ENCODE data around the gene ZBTB8OS. TPM values are rescaled to one million over a fixed set of nuclear protein-coding genes. Genes with fewer than 3 reads are reported as not detected.
A peak's percentile ranks its signal among the peaks of the same experiment; 100 is the strongest.
"Not testable (repeated sequence)": the region's sequence is repeated elsewhere in the genome, so short reads cannot be mapped to it uniquely, and the experiment has no call there.

ZBTB8OS gene
- total RNA-seq, 1 donor from 2014 or later = 39.9 TPM

- intact Hi-C loops (cut with DNase I) = no loop called here
- no peak for ATAC-seq
- no peak for DNase-seq (ENCODE audit: low spot score)
Measured at GRCh38 chr1:32652244-32652962, 2.1 kb upstream of the ZBTB8OS start.

GRCh38 chr1:32651461-32652073 lies 1.2 kb upstream of the ZBTB8OS start:
- intact Hi-C loops (cut with DNase I) = no loop called here
- DNase-seq (ENCODE audit: low spot score) = no peak
- peak; percentile 2 for ATAC-seq

GRCh38 chr1:32650752-32651460 lies 556 bp upstream of the ZBTB8OS start, which contains the start of gene RBBP4:
RBBP4 (plus strand) TSS chr1:32651208; CDS start chr1:32651307, 99 bp downstream.
- intact Hi-C loops (cut with DNase I) = no loop called here
- peak; percentile 98 for ATAC-seq

GRCh38 chr1:32647308-32648134 lies 2.8 kb downstream of the ZBTB8OS start:
- intact Hi-C loops (cut with DNase I) = no loop called here
- ATAC-seq (no peak), DNase-seq (ENCODE audit: low spot score) (no peak)

More at GRCh38 chr1:32650752-32651460, 556 bp upstream of the ZBTB8OS start, which contains the start of gene RBBP4:
- DNase-seq (ENCODE audit: low spot score) = peak; percentile 99

GRCh38 chr1:32644426-32644825 lies 5.9 kb downstream of the ZBTB8OS start:
- intact Hi-C loops (cut with DNase I) = no loop called here
- ATAC-seq = no peak
- DNase-seq (ENCODE audit: low spot score) = no peak

- ATAC-seq; intact Hi-C loops (cut with DNase I); DNase-seq (ENCODE audit: low spot score): not testable (repeated sequence)
Measured at GRCh38 chr1:32642292-32642827, 8.0 kb downstream of the ZBTB8OS start.

GRCh38 chr1:32639489-32640075 lies 10.8 kb downstream of the ZBTB8OS start:
- intact Hi-C loops (cut with DNase I) = no loop called here
- DNase-seq (ENCODE audit: low spot score) = no peak
- ATAC-seq = no peak

- no peak for DNase-seq (ENCODE audit: low spot score)
- no peak for ATAC-seq
- intact Hi-C loops (cut with DNase I) = no loop called here
Measured at GRCh38 chr1:32636914-32637645, 13.3 kb downstream of the ZBTB8OS start.

GRCh38 chr1:32635508-32636277 lies 14.7 kb downstream of the ZBTB8OS start:
- no peak for ATAC-seq
- no peak for DNase-seq (ENCODE audit: low spot score)
- intact Hi-C loops (cut with DNase I) = no loop called here

GRCh38 chr1:32632829-32633228 lies 17.5 kb downstream of the ZBTB8OS start:
- DNase-seq (ENCODE audit: low spot score) (no peak), ATAC-seq (no peak)
- intact Hi-C loops (cut with DNase I) = no loop called here

GRCh38 chr1:32630173-32630572 lies 20.2 kb downstream of the ZBTB8OS start:
- intact Hi-C loops (cut with DNase I); ATAC-seq; DNase-seq (ENCODE audit: low spot score): not testable (repeated sequence)

- intact Hi-C loops (cut with DNase I) = no loop called here
- ATAC-seq = no peak
Measured at GRCh38 chr1:32627596-32628162, 22.7 kb downstream of the ZBTB8OS start.

GRCh38 chr1:32626176-32626575 lies 24.2 kb downstream of the ZBTB8OS start:
- intact Hi-C loops (cut with DNase I) = no loop called here
- no peak for ATAC-seq
- DNase-seq (ENCODE audit: low spot score) = no peak

More at GRCh38 chr1:32627596-32628162, 22.7 kb downstream of the ZBTB8OS start:
- DNase-seq (ENCODE audit: low spot score) = no peak

- ATAC-seq = no peak
- intact Hi-C loops (cut with DNase I) = no loop called here
- no peak for DNase-seq (ENCODE audit: low spot score)
Measured at GRCh38 chr1:32623775-32624174, 26.6 kb downstream of the ZBTB8OS start.

GRCh38 chr1:32622806-32623681 lies 27.3 kb downstream of the ZBTB8OS start:
- intact Hi-C loops (cut with DNase I) = no loop called here
- ATAC-seq (peak; percentile 46), DNase-seq (ENCODE audit: low spot score) (no peak)

GRCh38 chr1:32622205-32622604 lies 28.1 kb downstream of the ZBTB8OS start:
- DNase-seq (ENCODE audit: low spot score) (no peak), ATAC-seq (no peak)
- intact Hi-C loops (cut with DNase I) = no loop called here
